AG04450 (cell line): ENCODE data around the gene ATF6. TPM values are rescaled to one million over a fixed set of nuclear protein-coding genes. Genes with fewer than 3 reads are reported as not detected.

Experiments used
- CTCF ChIA-PET: fragments of 300-600, 350-600 bp; formaldehyde crosslinking; extraction: SDS; loops from one replicate; lab custom pipeline; 2022; ENCODE audit warnings: antibody characterized with exemption, inconsistent platforms; lab: Charles Lee
- POLR2A ChIA-PET: fragments of 350-600 bp; formaldehyde crosslinking; extraction: SDS; loops from one replicate; lab custom pipeline; 2021; ENCODE audit warnings: antibody characterized with exemption, inconsistent platforms; lab: Yijun Ruan, JAX
- DNase-seq: peaks from one replicate; pipeline ENCODE4 v3.0.0-alpha.2; 2011; ENCODE audit warnings: low read depth, low spot score
- H3K27ac ChIP-seq: one replicate; pipeline ENCODE4 v1.5.1; 2012; ENCODE audit warnings: low read depth, low read length, control low read depth
- H3K27me3 ChIP-seq: one replicate; pipeline ENCODE4 v1.6.0; 2012; ENCODE audit warnings: low read length; ENCODE audit not compliant: control insufficient read depth, insufficient read depth
- H3K4me3 ChIP-seq: 2 replicates; pipeline ENCODE4 v1.5.1; 2011; ENCODE audit warnings: mild to moderate bottlenecking, low read depth, low read length, control low read depth
- H3K9me3 ChIP-seq: 2 replicates; pipeline ENCODE4 v1.5.1; 2012; ENCODE audit warnings: low read length; ENCODE audit not compliant: control insufficient read depth, insufficient read depth
- polyA plus RNA-seq: library from polyadenylated mRNA; depleted of rRNA; stranded (reverse); fragments of >200 nt; gene quantifications from 2 replicates; pipeline ENCODE4 v1.2.3, GENCODE V29; 2011
- TF ChIP-seq, protein P1 (sequence below): IDR thresholded peaks from 2 replicates; pipeline ENCODE4 v1.5.1; 2011; ENCODE audit warnings: low read depth, low read length, control low read depth, inconsistent platforms

ATF6 gene
- polyA plus RNA-seq, 1 experiment, result 33.6 TPM

DNA sequence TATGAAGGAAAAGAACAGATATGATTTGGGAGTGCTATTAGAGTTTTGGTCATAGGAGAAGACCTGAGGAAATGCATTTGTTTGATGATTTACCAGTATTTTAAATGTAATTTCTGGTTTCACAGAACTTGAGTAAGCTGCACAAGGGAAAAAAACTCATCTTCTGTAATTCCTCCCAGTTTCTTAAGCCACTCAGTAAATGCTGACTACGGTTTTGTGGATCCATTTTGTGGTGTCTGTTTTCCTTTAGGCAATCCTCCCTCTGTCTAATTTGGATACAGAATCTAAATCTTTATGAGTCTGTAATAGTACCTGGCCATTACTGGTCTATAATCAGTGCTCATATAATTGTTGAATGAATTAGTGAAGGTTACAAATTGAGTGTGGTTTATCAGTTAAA lies 185.5 kb downstream of the ATF6 start:
- no peaks in the 10 kb centered on the region for H3K27me3 ChIP-seq
- DNase-seq, result no peak
- CTCF ChIA-PET, result no interaction called here
- H3K27ac ChIP-seq, result no peak overlapping the region
- H3K9me3 ChIP-seq, result no peaks in the 10 kb centered on the region
- TF ChIP-seq, protein P1, sequence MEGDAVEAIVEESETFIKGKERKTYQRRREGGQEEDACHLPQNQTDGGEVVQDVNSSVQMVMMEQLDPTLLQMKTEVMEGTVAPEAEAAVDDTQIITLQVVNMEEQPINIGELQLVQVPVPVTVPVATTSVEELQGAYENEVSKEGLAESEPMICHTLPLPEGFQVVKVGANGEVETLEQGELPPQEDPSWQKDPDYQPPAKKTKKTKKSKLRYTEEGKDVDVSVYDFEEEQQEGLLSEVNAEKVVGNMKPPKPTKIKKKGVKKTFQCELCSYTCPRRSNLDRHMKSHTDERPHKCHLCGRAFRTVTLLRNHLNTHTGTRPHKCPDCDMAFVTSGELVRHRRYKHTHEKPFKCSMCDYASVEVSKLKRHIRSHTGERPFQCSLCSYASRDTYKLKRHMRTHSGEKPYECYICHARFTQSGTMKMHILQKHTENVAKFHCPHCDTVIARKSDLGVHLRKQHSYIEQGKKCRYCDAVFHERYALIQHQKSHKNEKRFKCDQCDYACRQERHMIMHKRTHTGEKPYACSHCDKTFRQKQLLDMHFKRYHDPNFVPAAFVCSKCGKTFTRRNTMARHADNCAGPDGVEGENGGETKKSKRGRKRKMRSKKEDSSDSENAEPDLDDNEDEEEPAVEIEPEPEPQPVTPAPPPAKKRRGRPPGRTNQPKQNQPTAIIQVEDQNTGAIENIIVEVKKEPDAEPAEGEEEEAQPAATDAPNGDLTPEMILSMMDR, result no peak
- POLR2A ChIA-PET, result no interaction called here
- H3K4me3 ChIP-seq, result no peak overlapping the region

GRCh38 chr1:161952607-161953172 lies 186.6 kb downstream of the ATF6 start:
- Histone ChIP-seq H3K27me3 (no peaks in the 10 kb centered on the region), H3K27ac (no peak overlapping the region), H3K4me3 (no peak overlapping the region), H3K9me3 (no peaks in the 10 kb centered on the region)
- ChIA-PET POLR2A (no interaction called here), CTCF (interaction anchor here (0.6 to 1.8 kb wide), 3 partner anchors 76 to 160 kb away, joined by 3 to 12 read pairs (median 3); no protein-coding TSS in a partner anchor)
- DNase-seq, result no peak
- TF ChIP-seq, protein P1, result no peak

GRCh38 chr1:161953256-161953920 lies 187.3 kb downstream of the ATF6 start:
- ChIA-PET POLR2A (no interaction called here), CTCF (interaction anchor here (0.6 to 1.8 kb wide), 3 partner anchors 75 to 160 kb away, joined by 3 to 12 read pairs (median 3); no protein-coding TSS in a partner anchor)
- H3K9me3 ChIP-seq, result no peaks in the 10 kb centered on the region
- no peaks in the 10 kb centered on the region for H3K27me3 ChIP-seq
- H3K27ac ChIP-seq, result no peak overlapping the region
- DNase-seq, result no peak
- H3K4me3 ChIP-seq, result no peak overlapping the region
- TF ChIP-seq, protein P1, result no peak

DNA sequence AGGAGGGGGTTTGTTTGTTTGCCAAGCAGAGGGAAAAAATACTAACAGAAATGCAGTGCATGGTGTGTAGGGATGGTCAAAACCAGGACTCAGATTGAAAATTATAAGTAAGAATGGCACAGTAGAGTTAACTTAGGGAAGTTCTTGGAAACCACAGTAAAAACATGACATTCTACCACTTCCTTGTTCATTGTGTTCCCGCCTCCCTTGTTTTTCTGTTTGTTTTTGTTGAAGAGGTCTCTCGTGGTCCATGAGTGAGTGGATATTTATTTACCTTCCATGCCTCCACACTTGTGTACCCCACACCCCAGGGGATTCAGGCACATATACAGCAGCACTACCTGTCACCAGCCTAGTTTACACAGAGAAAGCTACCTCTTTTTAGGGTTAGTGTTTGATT lies 187.9 kb downstream of the ATF6 start:
- DNase-seq, result no peak
- H3K27ac ChIP-seq, result no peak overlapping the region
- no peak overlapping the region for H3K4me3 ChIP-seq
- ChIA-PET CTCF (no interaction called here), POLR2A (no interaction called here)
- H3K27me3 ChIP-seq, result no peaks in the 10 kb centered on the region
- no peaks in the 10 kb centered on the region for H3K9me3 ChIP-seq
- TF ChIP-seq, protein P1, result no peak

DNA sequence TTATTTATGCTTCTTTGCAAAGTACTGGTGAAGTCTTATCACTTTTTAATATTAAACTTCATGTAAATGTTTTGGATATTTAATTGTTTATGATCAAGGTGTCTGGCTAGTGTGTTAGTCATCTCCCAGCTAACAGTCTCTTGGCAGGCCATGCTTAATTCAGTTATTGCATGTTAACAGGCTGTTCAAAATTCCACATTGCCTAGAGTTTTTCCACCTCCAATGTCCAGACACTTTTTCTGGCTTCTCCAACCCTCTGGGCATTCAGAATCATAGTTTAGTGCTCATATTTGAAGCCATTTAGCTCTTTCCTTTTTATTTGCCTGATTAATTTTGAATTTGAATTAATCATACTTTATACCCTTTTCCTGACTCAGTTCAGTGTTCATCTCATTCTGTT lies 188.3 kb downstream of the ATF6 start:
- Histone ChIP-seq H3K27ac (no peak overlapping the region), H3K4me3 (no peak overlapping the region), H3K27me3 (no peaks in the 10 kb centered on the region), H3K9me3 (no peaks in the 10 kb centered on the region)
- TF ChIP-seq, protein P1, result no peak
- ChIA-PET POLR2A (no interaction called here), CTCF (no interaction called here)
- DNase-seq, result no peak
